GM08714 (cell line): ENCODE data around the gene DGAT2.

ENCODE experiments used
- H3K4me3 ChIP-seq: fragments of 200-500 bp; sonication (Bioruptor generic); 2 replicates; pipeline ENCODE4 v1.5.1; 2014; ENCODE audit warnings: mild to moderate bottlenecking, low read length, inconsistent platforms
- ZNF274 ChIP-seq: IDR thresholded peaks from 2 replicates; pipeline ENCODE4 v1.6.1; 2012; ENCODE audit warnings: mild to moderate bottlenecking, low read depth, low read length

The DGAT2 gene

GRCh38 chr11:75795276-75796090 lies 26.9 kb downstream of the DGAT2 start:
- no peak for TF ChIP-seq ZNF274

GRCh38 chr11:75796091-75796435 lies 27.5 kb downstream of the DGAT2 start:
- TF ChIP-seq ZNF274, result no peak

More at GRCh38 chr11:75795276-75796090, 26.9 kb downstream of the DGAT2 start:
- H3K4me3 ChIP-seq, result no peak overlapping the region

GRCh38 chr11:75797116-75797515 lies 28.5 kb downstream of the DGAT2 start:
- H3K4me3 ChIP-seq, result no peak overlapping the region
- no peak for TF ChIP-seq ZNF274

More at GRCh38 chr11:75796091-75796435, 27.5 kb downstream of the DGAT2 start:
- no peak overlapping the region for H3K4me3 ChIP-seq

- no peak overlapping the region for H3K4me3 ChIP-seq
- TF ChIP-seq ZNF274, result no peak
These were observed 29.2 kb downstream of the DGAT2 start for GRCh38 chr11:75797792-75798191.

- TF ChIP-seq ZNF274, result no peak
- H3K4me3 ChIP-seq, result no peak overlapping the region
These were observed 31.6 kb downstream of the DGAT2 start for GRCh38 chr11:75800136-75800675.

- no peak for TF ChIP-seq ZNF274
- no peak overlapping the region for H3K4me3 ChIP-seq
These were observed 32.3 kb downstream of the DGAT2 start for GRCh38 chr11:75800728-75801361.

- TF ChIP-seq ZNF274, result no peak
- no peak overlapping the region for H3K4me3 ChIP-seq
These were observed 32.9 kb downstream of the DGAT2 start for GRCh38 chr11:75801362-75802020.

GRCh38 chr11:75802021-75802912 lies 33.7 kb downstream of the DGAT2 start:
- no peak overlapping the region for H3K4me3 ChIP-seq
- TF ChIP-seq ZNF274, result no peak

GRCh38 chr11:75802913-75803820 lies 34.6 kb downstream of the DGAT2 start:
- TF ChIP-seq ZNF274, result no peak

GRCh38 chr11:75809111-75809510 lies 40.5 kb downstream of the DGAT2 start:
- no peak for TF ChIP-seq ZNF274
- H3K4me3 ChIP-seq, result no peak overlapping the region

More at GRCh38 chr11:75802913-75803820, 34.6 kb downstream of the DGAT2 start:
- H3K4me3 ChIP-seq, result no peak overlapping the region

- H3K4me3 ChIP-seq, result no peak overlapping the region
- TF ChIP-seq ZNF274, result no peak
These were observed 41.4 kb downstream of the DGAT2 start for GRCh38 chr11:75809991-75810390.

- TF ChIP-seq ZNF274, result no peak
- H3K4me3 ChIP-seq, result peak overlapping the region; percentile 29; the same call in 1 of the 2 replicates
These were observed 42.2 kb downstream of the DGAT2 start for GRCh38 chr11:75810637-75811390.

- TF ChIP-seq ZNF274, result no peak
- H3K4me3 ChIP-seq, result peak overlapping the region; percentile 29; the same call in 1 of the 2 replicates
These were observed 42.9 kb downstream of the DGAT2 start for GRCh38 chr11:75811485-75811884.
